HG02884 (cell line): Measurements from ENCODE around the gene DIP2B.

ENCODE experiments used
- ATAC-seq: cut with Tn5 transposase; IDR thresholded peaks from one replicate; pipeline ENCODE4 v1.9.1; 2021; ENCODE audit warnings: mild to moderate bottlenecking, moderate library complexity; ENCODE audit not compliant: unreplicated experiment

DIP2B gene

DNA sequence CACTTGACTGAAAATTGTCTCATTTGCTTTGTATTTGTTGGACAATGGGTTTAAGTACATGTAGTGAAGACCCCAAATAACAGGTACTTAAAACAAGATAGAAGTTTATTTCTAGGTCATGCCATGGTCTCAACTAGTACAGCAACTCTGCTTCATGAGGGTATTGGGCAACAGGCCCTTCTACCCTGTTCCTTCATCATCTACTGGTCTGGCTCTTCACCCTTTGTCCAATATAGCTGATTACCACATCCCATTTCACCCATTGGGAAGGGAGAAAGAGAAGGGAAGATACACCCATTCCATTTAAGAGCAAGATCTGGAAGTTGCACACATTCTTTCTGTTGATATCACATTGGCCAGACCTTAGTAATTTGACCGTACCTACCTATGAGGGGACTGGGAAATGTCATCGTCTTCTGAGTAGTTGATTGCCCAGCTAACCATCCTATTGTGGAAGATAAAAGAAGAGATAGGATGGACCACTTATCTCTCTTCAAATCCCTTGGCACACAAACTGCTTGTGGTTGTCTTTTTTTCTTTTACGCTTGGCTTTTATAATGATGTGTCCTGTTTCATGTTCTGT lies 104.6 kb downstream of the DIP2B start:
- no peak for ATAC-seq

GRCh38 chr12:50610171-50610570 lies 105.4 kb downstream of the DIP2B start:
- ATAC-seq, result no peak

GRCh38 chr12:50611021-50611744 lies 106.4 kb downstream of the DIP2B start:
- ATAC-seq, result no peak

- no peak for ATAC-seq
Measured at GRCh38 chr12:50612882-50613281, 108.1 kb downstream of the DIP2B start.

- ATAC-seq, result no peak
Measured at GRCh38 chr12:50613463-50613862, 108.7 kb downstream of the DIP2B start.

DNA sequence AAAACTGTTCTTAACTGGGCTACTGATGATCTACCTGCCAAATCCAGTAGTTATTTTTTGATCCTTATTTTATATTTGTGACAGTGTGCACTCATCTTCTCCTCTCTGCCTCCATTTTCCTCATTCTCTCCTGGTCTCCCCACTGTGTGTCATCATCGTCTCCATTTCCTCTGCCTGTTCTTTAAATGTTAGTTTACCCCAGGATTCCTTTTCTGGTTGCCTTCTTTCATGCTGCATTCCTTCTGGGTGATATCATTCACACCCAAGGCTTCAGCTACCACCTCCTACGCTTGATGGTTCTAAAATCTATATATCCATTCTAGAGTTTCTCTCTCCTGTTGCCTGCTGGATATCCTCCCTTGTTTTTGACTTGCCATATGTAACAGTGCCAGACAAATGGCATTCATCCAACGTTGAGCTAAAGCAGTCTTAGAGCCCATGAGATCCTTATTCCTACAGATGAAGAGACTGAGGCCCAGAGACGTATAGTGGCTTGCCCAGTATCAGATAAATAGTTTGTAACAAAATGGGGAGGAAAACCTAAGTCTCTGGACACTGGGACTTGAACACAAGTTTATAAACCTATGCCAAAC lies 109.5 kb downstream of the DIP2B start:
- no peak for ATAC-seq

GRCh38 chr12:50615145-50615906 lies 110.5 kb downstream of the DIP2B start:
- no peak for ATAC-seq

- no peak for ATAC-seq
Measured at GRCh38 chr12:50615907-50616296, 111.1 kb downstream of the DIP2B start.

DNA sequence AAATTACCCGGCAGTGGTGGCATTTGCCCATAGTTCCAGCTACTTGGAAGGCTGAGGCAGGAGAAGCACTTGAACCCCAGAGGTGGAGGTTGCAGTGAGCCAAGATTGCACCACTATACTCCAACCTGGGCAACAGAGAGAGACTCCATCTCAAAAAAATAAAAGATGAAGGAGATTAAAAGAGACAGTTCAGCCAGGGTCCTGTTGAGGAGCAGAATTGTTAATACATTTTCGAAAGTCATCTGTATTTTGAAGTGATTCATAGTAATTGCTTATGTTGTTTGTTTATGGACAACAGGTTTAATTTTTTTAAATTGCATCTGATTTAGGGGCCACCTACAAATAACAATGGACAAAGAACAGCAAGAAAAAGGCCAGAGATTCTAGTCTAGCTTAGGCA lies 112.9 kb downstream of the DIP2B start:
- no peak for ATAC-seq

- ATAC-seq, result no peak
Measured at GRCh38 chr12:50618864-50619609, 114.3 kb downstream of the DIP2B start.

GRCh38 chr12:50619610-50619958 lies 114.8 kb downstream of the DIP2B start:
- no peak for ATAC-seq

DNA sequence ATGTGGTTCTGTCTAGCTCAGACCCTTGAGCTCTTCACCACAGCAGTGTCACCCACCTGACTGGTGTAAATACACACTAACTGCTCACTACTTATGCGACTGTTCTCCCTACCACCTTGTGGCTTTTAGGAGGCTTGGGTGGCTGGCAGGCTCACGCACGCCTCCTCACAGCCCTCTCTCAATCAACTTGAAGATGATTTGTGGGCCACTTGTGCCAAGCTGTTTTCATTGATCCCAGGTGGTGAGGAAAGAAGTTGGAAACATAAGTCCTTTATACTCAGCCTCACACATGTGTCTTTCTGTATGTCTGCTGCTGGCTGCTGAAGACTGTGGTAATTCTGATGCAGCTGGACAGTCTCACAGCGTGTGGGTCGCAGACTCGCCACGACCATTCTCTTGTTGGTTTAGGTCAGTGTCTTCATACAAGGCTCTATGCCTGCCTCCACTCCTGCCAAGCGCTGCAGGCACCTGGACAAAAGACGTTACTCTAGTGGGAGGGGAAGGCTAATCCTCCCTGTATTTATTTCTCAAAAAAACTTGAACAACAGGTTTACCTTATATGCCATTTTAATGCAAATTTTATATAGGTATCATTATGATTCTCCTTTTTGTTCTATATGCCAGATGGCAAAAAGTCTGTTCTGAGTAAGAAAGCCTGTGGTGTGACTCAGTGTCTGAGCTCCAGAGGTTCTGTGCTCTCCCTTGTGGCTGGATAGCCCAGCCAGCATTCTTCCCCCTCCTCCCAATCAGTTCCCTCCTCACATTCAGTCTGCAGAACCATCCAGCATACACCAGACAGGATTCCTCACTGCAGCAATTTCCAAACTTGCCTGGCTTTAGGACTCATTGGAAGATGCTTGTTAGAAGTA lies 115.6 kb downstream of the DIP2B start:
- no peak for ATAC-seq

GRCh38 chr12:50620978-50621360 lies 116.2 kb downstream of the DIP2B start:
- ATAC-seq, result no peak

GRCh38 chr12:50621399-50622300 lies 116.9 kb downstream of the DIP2B start:
- ATAC-seq, result no peak

DNA sequence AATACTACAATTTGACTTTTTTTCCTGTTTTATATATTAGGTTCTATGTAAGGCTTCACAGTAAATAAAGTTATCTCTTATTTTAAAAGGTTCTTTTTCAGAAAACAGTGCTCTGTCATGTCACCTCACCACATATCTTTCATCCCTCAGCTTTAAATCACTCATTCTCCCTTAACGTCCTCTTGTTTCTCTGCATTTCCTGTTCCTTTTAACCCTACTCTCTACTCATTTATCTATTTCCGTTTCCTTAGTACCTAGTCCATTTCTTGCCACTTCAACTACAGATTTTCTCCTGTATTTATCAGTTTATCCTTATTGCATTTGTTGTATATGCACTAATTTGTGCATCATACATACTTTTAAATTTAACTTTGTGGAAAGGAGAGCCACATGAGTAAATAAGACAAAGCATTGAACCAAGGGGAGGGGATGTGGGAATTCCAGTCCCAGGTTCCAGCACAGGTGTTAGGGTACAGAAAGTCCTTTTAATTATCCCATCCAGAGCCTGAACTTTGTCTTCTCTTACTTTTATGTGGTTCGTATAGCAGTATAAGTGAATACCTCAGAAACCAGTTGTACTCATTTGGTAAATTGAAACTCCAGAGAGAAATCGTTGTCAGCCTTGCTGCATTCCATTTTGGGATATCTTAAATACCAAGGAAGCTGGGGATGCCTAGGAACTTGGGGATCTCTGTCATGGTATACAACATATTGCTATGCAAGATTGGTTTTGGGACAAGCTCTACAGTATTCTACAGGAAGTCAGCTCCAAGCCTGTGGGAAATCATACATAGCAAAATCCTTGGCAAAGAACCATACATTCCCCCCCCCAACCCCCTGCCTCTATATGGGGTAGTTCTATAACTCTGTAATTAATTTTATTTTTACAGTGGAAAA lies 120.5 kb downstream of the DIP2B start:
- no peak for ATAC-seq

DNA sequence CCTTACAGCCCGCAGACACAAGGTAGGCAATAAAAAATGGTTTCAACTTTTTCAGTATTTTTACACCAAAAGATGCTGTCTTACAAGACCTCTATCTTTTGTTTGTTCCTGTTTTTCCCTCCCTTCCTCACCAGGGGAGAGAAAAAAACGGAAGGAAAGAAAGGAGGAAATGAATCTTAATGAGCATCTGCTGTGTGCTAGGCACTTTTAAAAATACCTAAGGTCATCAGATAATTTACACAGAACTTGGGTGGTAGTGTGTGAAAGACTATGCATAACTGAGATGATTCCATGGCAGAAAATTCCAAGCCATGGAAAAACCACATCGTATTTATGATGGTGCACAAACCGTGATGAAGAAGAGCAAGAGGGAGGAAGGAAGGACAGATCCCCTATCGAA lies 121.2 kb downstream of the DIP2B start:
- ATAC-seq, result no peak

DNA sequence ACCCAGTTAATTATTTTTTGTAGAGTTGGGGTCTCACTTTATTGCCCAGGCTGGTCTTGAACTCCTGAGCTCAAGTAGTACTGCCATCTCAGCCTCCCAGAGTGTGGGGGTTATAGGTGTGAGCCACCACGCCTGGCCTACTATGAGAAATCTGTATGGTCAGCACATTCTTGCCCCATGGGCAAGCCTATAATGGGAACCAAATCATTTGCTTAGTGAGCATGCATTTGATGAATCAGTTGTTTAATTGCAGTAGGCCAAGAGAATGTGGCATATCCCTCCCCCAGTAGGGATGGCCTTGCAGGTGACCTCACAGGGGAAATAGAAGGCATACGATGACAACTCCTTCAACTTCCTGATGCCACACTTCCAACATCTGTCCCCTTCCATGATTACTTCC lies 122.7 kb downstream of the DIP2B start:
- ATAC-seq, result no peak

DNA sequence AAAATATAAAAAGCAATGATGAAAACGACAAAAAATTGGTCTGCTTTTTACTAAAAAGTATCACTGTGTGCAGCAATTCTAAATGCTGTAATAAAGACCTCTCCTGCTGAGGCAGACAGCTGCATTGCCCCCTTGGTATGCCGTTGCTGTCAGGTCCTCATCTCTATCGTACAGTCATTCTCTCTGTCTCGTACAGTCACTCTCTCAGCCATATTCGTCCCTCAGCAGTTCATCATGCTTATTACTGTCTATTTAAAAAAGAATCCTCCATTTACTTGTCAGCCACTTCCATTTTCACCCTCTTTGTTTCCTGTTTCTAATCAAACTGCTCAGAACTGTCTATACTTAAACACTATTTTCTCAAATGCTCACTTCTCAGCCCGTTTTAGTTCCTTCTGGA lies 123.6 kb downstream of the DIP2B start:
- ATAC-seq, result no peak
